ENCODE data around the gene RNU11. TPM values are rescaled to one million over a fixed set of nuclear protein-coding genes. Genes with fewer than 3 reads are reported as not detected.
"Not testable (repeated sequence)": the region's sequence is repeated elsewhere in the genome, so short reads cannot be mapped to it uniquely, and the experiment has no call there.

RNU11 gene
- total and polyA plus RNA-seq, 2 of the 4 experiments (the other 2 are of a cell fraction) = not detected

GRCh38 chr1:28653870-28654269 is 5.5 kb downstream of the RNU11 start:
- H3K14ac ChIP-seq (replicated peaks; ENCODE audit: low read depth, low read length); dilution Hi-C loops (cut with HindIII; ENCODE audit: low sequenced_read_pairs, unreplicated experiment); H3K4me2 ChIP-seq (ENCODE audit: low read depth, low read length); H4K5ac ChIP-seq (ENCODE audit: low read depth, low read length); H2AK5ac ChIP-seq (ENCODE audit: low read depth, low read length); H4K8ac ChIP-seq (ENCODE audit: low read depth in 2 of 2, low read length in 2 of 2); H3K18ac ChIP-seq (ENCODE audit: low read depth, low read length); H3K27ac ChIP-seq (ENCODE audit: insufficient read depth, low read length); H3K27me3 ChIP-seq (ENCODE audit: control insufficient read depth, insufficient read depth, low read length); H3K23ac ChIP-seq (ENCODE audit: low read depth, low read length); BruUV-seq (replicated peaks); intact Hi-C loops (cut with micrococcal nuclease); H2BK20ac ChIP-seq (ENCODE audit: low read depth, low read length); H2BK15ac ChIP-seq (ENCODE audit: low read depth, low read length); H2AFZ ChIP-seq (replicated peaks; ENCODE audit: low read length, poor library complexity); H3K4ac ChIP-seq (ENCODE audit: low read depth, low read length); H3K4me1 ChIP-seq (ENCODE audit: control insufficient read depth, insufficient read depth, low read length); H3K36me3 ChIP-seq (ENCODE audit: control insufficient read depth, insufficient read depth, low read length); H3K9me3 ChIP-seq (ENCODE audit: control insufficient read depth, insufficient read depth, low read length); H3K79me1 ChIP-seq (ENCODE audit: low read depth in 1 of 2, low read length in 2 of 2); H3K9ac ChIP-seq (ENCODE audit: low read depth, low read length); H2BK5ac ChIP-seq (ENCODE audit: low read depth, low read length, poor library complexity, severe bottlenecking); POLR2A ChIA-PET (ENCODE audit: unreplicated experiment); H4K91ac ChIP-seq (ENCODE audit: insufficient read depth, low read depth, low read length); H4K20me1 ChIP-seq (ENCODE audit: insufficient read depth, low read length); H2BK120ac ChIP-seq (ENCODE audit: low read depth, low read length); H3K4me3 ChIP-seq (ENCODE audit: insufficient read depth, low read depth, low read length); H2AK9ac ChIP-seq (replicated peaks; ENCODE audit: low read depth, low read length, poor library complexity); H3K9me1 ChIP-seq (ENCODE audit: insufficient read depth, low read length); H3K56ac ChIP-seq (ENCODE audit: extremely low read depth, insufficient read depth, low read length): not testable (repeated sequence)
- DNase-seq = peak; percentile 36
- peak; percentile 27; the same call in 1 of the 2 replicates for ATAC-seq (ENCODE audit: low read depth)
- TF ChIP-seq RAD21 (IDR thresholded peaks at IDR 0.05; ENCODE audit: low read length) (peak; percentile 49), SMC3 (IDR thresholded peaks at IDR 0.05; ENCODE audit: low read depth, low read length) (peak; percentile 38), MAFK (IDR thresholded peaks at IDR 0.05; ENCODE audit: low read depth, low read length) (peak; percentile 33; the same call in 1 of the 2 replicates)
- TF ChIP-seq, protein P1, sequence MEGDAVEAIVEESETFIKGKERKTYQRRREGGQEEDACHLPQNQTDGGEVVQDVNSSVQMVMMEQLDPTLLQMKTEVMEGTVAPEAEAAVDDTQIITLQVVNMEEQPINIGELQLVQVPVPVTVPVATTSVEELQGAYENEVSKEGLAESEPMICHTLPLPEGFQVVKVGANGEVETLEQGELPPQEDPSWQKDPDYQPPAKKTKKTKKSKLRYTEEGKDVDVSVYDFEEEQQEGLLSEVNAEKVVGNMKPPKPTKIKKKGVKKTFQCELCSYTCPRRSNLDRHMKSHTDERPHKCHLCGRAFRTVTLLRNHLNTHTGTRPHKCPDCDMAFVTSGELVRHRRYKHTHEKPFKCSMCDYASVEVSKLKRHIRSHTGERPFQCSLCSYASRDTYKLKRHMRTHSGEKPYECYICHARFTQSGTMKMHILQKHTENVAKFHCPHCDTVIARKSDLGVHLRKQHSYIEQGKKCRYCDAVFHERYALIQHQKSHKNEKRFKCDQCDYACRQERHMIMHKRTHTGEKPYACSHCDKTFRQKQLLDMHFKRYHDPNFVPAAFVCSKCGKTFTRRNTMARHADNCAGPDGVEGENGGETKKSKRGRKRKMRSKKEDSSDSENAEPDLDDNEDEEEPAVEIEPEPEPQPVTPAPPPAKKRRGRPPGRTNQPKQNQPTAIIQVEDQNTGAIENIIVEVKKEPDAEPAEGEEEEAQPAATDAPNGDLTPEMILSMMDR (conservative IDR thresholded peaks at IDR 0.05; ENCODE audit: low read depth, low read length) = peak; percentile 42
- in situ Hi-C loops (cut with MboI; ENCODE audit: low sequenced_read_pairs) = loop anchor here (5.0 kb wide), 1 partner anchor 223 kb away; no protein-coding TSS in a partner anchor
- 57% methylated on average over 3 of the region's 3 CpGs; no CpG with 5 or more reads in 1 of the 2 experiments for WGBS, 2 experiments (ENCODE audit: extremely low coverage in 2 of 2, insufficient read length in 1 of 2)
- CTCF ChIA-PET = interaction anchor here (0.7 kb wide), 1 partner anchor 18 kb away, joined by 3 read pairs; no protein-coding TSS in a partner anchor

- H2BK15ac ChIP-seq (ENCODE audit: low read depth, low read length); H2AK5ac ChIP-seq (ENCODE audit: low read depth, low read length); H3K56ac ChIP-seq (ENCODE audit: extremely low read depth, insufficient read depth, low read length); H2AFZ ChIP-seq (replicated peaks; ENCODE audit: low read length, poor library complexity); in situ Hi-C loops (cut with MboI; ENCODE audit: low sequenced_read_pairs); H3K23ac ChIP-seq (ENCODE audit: low read depth, low read length); H3K9me3 ChIP-seq (ENCODE audit: control insufficient read depth, insufficient read depth, low read length); H3K9me1 ChIP-seq (ENCODE audit: insufficient read depth, low read length); H4K91ac ChIP-seq (ENCODE audit: insufficient read depth, low read depth, low read length); intact Hi-C loops (cut with micrococcal nuclease); H2BK120ac ChIP-seq (ENCODE audit: low read depth, low read length); POLR2A ChIA-PET (ENCODE audit: unreplicated experiment); H3K27me3 ChIP-seq (ENCODE audit: control insufficient read depth, insufficient read depth, low read length); BruUV-seq (replicated peaks); H4K20me1 ChIP-seq (ENCODE audit: insufficient read depth, low read length); H3K9ac ChIP-seq (ENCODE audit: low read depth, low read length); H3K4me1 ChIP-seq (ENCODE audit: control insufficient read depth, insufficient read depth, low read length); H3K36me3 ChIP-seq (ENCODE audit: control insufficient read depth, insufficient read depth, low read length); H3K14ac ChIP-seq (replicated peaks; ENCODE audit: low read depth, low read length); H4K5ac ChIP-seq (ENCODE audit: low read depth, low read length); H3K4me2 ChIP-seq (ENCODE audit: low read depth, low read length); H2BK20ac ChIP-seq (ENCODE audit: low read depth, low read length); H3K27ac ChIP-seq (ENCODE audit: insufficient read depth, low read length); H3K18ac ChIP-seq (ENCODE audit: low read depth, low read length); H2AK9ac ChIP-seq (replicated peaks; ENCODE audit: low read depth, low read length, poor library complexity); H2BK5ac ChIP-seq (ENCODE audit: low read depth, low read length, poor library complexity, severe bottlenecking); DNase-seq; H3K4me3 ChIP-seq (ENCODE audit: insufficient read depth, low read depth, low read length); H3K4ac ChIP-seq (ENCODE audit: low read depth, low read length); CTCF ChIA-PET; H4K8ac ChIP-seq (ENCODE audit: low read depth in 2 of 2, low read length in 2 of 2); ATAC-seq (ENCODE audit: low read depth); H3K79me1 ChIP-seq (ENCODE audit: low read depth in 1 of 2, low read length in 2 of 2); dilution Hi-C loops (cut with HindIII; ENCODE audit: low sequenced_read_pairs, unreplicated experiment): not testable (repeated sequence)
- WGBS, 2 experiments (ENCODE audit: extremely low coverage in 2 of 2, insufficient read length in 1 of 2) = 100% methylated on average over 1 of the region's 10 CpGs; no CpG with 5 or more reads in 1 of the 2 experiments
Measured at GRCh38 chr1:28655448-28656311, 7.3 kb downstream of the RNU11 start.
